Epithelial cell of esophagus (primary cell): ENCODE measurements around the gene RET.

Experiments
- DNase-seq: peaks from one replicate; pipeline ENCODE4 v3.0.0; 2010; ENCODE audit warnings: low read depth
- H3K4me3 ChIP-seq: 2 replicates; pipeline ENCODE4 v1.5.1; 2011; ENCODE audit warnings: mild to moderate bottlenecking, low read length, control low read depth
- CTCF ChIP-seq: IDR thresholded peaks from 2 replicates; pipeline ENCODE4 v1.5.1; 2011; ENCODE audit warnings: low read depth, mild to moderate bottlenecking, low read length, control low read depth, inconsistent platforms; ENCODE audit not compliant: insufficient read depth; ENCODE audit errors: missing control alignments

The RET gene

DNA sequence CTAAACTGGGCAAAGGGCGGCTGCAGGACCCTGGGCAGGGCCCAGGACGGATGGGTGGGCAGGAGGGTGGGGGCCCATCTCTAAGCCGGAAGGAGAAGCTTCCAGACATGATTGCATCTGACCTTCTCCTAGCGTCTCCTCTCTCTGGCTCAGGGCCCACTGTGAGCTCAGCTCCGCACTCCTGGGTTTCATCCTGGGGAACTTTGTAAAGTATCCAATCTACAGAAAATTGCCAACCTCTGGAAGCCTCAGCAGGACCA is 8.8 kb upstream of the RET start:
- no peak overlapping the region for H3K4me3 ChIP-seq
- TF ChIP-seq CTCF, result no peak
- DNase-seq, result no peak

GRCh38 chr10:43068471-43069210 is 8.2 kb upstream of the RET start:
- DNase-seq, result no peak

GRCh38 chr10:43069211-43069515 is 7.7 kb upstream of the RET start:
- H3K4me3 ChIP-seq, result no peak overlapping the region
- DNase-seq, result no peak
- no peak for TF ChIP-seq CTCF

More at GRCh38 chr10:43068471-43069210, 8.2 kb upstream of the RET start:
- no peak for TF ChIP-seq CTCF
- H3K4me3 ChIP-seq, result no peak overlapping the region

- no peak for TF ChIP-seq CTCF
- no peak for DNase-seq
- no peak overlapping the region for H3K4me3 ChIP-seq
These were observed 7.3 kb upstream of the RET start for GRCh38 chr10:43069579-43069978.

DNA sequence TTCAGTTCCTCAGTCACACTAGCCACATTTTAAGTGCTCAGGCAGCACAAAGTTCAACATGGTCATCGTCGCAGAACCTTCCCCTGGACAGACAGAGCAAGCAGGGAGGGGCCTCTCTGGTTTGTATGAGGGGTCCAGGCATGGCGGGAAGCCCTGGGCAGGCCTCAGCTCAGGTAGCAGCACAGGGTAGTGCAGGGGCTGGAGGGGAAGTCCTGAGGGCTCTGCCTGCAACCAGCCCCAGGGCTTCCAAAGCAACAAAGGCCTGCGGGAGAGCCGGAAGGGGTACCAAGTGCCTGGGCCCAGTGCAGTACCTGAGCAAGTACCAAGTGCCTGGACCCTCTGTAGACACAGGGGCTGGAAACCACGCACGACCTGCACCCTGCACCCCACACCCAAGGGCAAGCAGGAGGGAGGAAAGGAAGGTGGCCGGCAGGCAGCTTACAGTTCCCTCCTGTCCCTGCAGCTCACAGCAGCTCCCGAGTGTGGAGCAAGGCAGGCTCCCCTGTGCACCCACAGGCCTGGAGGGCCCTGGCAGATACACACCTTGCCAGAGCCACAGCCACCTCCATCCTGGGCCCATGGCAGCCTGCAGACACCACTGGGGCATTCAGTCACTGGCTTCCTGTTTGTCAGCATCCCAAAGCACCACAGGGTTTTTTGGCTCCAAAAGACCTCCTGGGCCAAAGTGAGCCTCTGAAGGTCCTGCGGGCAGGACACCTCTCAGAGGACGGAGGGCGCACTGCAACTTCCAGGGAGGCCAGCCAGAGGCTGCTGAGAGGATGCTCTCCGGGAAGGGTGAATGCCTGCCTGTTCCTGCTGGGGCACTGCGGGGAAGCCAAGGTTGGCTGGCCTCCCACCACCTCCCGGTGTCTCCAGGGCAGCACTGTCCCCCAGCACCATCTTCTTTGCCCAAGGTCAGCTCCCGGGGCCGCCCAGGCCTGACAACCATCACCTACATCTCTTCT is 6.5 kb upstream of the RET start:
- no peak for DNase-seq
- TF ChIP-seq CTCF, result no peak
- no peak overlapping the region for H3K4me3 ChIP-seq

DNA sequence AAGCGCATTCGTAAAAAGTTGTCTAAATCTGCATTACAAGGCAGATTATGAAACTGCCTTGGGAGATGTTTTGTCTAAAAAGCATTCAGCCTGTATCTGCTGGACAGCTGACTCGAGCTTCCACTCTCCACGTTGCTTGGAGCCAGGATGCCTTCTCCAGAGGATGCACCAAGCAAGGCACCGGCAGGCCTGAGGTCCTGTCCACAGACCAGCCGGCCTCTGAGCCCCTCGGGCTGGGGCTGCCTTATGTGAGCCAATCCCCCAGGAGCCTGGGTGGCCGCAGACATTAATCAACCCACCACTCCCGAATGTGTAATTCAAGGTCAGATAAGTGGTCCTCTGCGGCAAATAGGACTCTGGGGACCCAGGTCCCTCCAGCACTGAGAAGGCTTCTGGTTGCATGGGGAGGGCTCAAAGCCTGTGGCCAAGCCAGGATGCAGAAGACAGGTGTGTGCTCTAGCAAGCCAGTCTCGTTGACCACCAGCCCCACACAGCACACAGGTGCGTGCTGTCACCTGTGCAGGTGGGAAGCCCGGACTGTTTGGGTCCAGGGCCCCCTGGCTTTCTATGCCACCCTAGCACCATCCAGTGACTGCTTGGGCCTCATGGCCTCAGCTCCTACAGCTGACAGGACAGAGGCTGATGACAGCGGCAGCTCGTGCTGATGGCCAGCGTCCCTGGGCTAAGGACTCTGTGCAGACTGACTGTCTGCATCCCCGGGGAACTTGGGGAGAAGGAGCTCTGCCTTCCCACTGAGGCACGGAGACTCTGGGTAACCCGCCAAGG is 4.8 kb upstream of the RET start:
- DNase-seq, result no peak
- H3K4me3 ChIP-seq, result no peak overlapping the region
- TF ChIP-seq CTCF, result no peak
